IPS-NIHi7 (cell line): ENCODE measurements around the gene INPP5F.
"Not testable (repeated sequence)": the region's sequence is repeated elsewhere in the genome, so short reads cannot be mapped to it uniquely, and the experiment has no call there.

ENCODE experiments used
- DNase-seq: peaks from one replicate; pipeline ENCODE4 v3.0.0; 2012; ENCODE audit warnings: mixed read lengths; ENCODE audit errors: extremely low spot score

INPP5F gene

DNA sequence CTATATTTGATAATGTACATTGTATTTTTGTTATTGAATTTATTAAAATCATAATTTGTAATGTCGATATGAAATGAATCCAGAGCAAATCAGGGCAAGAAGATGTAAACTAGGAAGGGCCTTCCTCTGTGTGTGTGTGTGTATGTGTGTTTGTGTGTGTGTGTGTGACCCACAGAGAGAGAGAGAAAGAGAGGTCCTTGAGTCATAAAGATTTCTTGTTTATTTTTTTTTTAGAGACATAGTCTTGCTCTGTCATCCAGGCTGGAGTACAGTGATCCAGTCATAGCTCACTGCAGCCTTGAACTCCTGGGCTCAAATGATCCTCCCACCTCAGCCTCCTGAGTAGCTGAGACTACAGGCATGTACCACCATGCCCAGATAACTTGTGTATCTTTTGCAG lies 50.7 kb downstream of the INPP5F start:
- DNase-seq, result no peak

DNA sequence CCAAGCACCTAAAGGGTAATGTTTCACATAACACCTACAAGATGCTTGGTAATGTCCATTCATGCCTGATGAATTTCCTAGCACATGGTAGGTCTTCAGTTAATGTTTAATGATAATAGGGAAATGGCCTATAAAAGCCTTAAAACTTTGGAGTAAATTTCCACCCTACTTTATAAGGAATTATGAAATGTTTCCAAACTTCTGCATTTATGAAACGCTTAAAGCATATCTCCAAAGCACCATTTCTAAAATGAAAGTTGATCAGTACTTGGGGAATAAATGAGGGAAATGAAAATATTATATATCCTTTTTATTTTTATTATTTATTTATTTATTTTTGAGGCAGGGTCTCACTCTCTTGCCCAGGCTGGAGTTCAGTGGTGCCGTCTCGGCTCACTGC lies 51.8 kb downstream of the INPP5F start:
- no peak for DNase-seq

DNA sequence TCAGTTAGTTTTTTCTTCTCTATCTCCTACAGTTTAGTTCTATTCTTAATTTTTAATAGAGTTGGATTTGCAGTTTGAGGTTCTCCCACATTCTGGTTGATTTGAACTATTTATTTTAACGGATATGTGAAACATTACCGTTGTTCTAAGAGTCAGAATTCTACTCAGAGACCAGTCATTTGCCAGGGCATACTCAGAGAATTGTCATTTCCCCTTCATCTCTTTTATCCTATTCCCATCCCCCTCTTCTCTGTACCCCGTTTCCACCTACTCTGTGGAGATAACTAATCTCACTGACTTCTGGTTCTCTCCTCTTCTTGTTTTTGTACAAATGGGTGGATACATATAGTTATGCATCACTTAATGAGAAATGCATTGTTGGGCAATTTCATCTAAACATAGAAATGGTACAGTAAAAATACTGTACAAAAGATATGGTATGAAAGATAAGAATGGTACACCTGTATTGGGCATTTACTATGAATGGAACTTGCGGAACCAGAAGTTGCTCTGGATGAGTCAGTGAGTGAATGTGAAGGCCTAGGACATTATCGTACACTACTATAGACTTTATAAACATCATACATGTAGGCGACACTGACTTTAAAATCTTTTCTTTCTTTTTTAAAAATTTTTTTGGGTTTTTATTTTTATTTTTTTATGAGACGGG lies 53.1 kb downstream of the INPP5F start:
- no peak for DNase-seq

DNA sequence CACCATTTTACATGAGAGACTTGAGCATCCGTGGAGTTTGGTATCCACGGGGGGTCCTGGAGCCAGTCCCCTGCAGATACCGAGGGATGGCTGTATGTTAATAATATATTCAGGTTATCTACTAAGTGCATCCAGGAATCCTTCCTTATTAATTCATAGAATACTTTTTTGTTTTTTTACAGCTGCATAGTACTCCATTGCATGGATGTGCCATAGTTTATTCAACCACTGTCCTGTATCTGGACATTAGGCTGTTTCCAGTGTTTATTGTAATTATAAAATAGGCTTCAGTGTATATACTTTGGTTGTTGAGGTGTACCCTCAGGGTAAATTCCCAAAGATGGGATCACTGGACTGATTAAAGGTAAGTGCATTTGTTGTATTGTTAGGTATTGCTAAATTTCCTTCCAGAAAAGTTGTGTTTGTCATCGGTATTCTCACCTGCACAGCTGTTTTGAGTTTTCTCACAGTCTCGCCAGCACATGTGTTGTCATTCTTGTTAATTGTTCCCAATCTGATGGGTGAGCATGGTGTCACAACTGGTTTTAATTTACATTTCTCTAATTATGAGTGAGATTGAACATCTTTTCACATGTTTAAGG lies 55.1 kb downstream of the INPP5F start:
- no peak for DNase-seq

DNA sequence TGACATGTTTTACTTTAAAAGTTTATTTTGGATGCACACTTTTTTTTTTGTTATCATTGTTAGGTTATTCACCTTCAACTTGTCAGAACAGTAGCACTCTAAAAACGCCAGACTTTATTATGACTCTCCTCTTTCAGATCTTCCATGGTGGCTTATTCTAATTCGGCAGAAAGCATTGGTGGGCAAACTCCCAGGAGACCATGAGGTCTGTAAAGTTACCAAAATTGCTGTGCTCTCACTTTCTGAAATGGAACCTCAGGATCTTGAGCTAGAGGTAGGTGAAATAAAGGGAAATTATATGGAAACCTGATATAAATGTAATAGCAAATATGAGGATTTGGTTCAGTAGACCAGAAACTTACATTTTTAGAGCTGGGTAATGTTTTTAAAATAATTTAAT lies 55.6 kb downstream of the INPP5F start:
- no peak for DNase-seq

DNA sequence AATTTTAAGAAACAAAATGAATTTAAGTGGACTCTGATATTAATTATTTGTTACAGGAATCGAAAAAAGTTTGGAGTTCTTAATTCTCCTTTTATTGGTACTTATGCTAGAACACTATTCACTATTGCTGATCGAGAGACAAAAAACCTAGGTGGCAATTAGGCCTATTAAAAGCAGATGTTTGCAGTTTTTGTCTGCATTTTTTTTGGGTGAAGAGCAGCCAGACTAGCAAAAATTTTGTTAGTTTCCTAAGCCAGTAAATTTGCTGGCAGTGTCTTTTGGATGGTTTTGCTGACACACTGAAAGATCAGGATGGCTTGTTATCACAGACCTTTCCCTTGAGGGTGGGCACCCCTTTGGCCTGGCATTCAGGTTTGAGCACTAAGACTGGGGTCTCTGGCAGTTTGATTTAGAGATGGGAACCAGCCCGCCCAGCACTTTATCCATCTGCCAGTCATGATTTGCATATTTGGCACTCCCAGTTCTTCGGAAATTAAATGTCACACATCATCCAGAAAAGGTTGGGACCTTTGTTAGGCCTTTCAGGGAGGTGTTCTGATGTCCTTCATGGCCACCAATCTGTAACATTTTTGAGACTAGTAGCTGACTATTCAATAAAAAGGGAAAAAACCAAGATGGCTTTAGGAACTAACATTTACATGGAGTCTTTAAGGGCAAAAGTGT lies 57.3 kb downstream of the INPP5F start:
- DNase-seq, result no peak

DNA sequence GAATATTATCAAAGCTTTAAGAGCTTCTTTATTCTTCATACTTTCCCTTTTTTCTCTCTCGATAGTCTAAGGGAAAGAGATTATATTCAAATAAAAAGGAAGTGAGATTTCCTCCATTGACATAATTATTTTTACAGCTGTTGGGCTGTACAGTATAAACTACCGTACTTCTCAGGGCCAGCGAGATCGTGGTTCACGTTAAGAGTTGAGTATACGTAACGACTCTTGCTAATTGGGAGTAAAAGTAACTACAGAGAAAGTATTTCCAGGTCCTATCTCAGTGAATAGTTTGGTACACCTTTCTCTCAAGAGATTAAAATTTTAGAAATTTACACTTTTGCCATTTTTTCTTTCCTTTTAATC lies 57.8 kb downstream of the INPP5F start:
- no peak for DNase-seq

DNA sequence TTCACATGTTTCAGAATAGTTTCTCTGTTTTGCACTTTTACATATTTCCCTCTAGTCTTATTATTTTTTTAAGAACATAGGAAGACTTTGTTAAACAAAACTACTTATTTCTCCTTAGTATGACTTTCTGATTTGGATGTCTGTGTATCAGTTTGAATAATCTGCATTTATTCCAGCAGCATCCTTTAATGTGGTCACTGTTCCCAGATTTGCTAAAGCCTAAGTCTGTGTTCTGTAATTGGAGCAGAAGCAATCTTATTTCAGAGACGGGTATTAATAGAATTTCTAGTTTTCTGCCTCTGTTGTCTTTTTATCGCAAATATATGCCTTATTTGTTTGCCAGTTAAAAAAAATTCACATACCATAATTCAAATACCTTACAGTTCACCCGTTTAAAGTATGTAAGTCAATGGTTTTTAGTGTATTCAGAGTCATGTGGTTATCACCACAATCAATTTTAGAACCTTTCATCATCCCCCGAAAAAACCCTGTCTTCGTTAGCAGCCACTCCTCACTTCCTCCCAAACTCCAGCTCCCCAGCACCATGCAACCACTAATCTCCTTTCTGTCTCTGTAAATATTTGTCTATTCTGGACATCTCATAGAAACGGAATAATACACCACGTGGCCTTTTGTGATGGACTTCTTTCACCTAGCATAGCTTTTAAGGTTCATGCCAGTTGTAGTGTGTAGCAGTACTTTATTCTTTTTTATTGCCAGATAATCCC lies 58.7 kb downstream of the INPP5F start:
- DNase-seq, result no peak

DNA sequence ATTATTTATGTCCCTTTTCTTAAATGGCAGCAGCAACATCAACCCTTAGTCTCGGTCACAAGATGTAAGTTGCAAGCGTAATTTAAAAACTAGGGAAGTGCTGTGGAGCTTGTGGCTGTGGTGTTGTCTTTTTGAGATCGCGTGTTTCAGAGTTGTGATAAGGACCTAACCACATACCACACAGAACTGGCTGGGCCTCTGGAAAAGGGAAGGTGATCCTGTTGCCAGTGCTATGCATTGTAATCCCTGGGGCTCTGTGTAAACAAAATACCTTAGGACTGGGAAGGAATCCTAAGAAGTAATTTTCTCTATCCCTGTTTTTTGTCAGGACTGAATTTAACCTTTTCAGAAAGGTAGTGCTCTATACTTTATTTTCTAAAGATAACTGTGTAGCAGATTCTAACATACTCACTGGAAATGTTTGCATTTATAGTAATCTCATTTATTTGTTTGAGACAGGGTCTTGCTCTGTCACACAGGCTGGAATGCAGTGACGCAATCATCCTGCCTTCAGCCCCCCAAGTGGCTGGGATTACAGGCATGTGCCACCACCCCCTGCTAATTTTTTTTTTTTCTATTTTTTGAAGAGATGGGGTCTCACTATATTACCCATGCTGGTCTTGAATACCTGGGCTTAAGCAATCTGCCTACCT lies 60.4 kb downstream of the INPP5F start:
- DNase-seq, result peak; percentile 74

DNA sequence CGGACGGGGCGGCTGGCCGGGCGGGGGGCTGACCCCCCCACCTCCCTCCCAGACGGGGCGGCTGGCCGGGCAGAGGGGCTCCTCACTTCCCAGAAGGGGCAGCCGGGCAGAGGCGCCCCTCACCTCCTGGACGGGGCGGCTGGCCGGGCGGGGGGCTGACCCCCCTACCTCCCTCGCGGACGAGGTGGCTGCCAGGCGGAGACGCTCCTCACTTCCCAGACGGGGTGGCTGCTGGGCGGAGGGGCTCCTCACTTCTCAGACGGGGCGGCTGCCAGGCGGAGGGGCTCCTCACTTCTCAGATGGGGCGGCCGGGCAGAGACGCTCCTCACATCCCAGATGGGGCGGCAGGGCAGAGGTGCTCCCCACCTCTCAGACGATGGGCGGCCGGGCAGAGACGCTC lies 69.3 kb downstream of the INPP5F start:
- DNase-seq, result not testable (repeated sequence)

DNA sequence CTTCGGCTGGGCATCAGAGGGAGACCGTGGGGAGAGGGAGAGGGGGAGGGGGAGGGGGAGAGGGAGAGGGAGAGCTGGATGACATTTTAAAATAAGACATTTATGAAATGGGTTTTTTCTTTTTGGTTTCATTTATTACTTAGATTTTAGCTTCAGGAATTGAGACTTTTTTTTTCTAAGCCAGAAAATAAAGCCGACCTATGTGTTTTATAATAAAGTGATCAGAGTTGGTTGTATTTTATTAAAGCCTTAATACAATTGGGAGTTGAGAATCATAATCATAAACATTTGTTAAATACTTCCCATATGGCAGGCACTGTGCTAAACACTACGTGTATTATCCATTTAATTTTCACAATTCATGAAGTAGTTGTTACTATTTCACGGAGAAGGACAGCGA lies 70.2 kb downstream of the INPP5F start:
- DNase-seq, result no peak

DNA sequence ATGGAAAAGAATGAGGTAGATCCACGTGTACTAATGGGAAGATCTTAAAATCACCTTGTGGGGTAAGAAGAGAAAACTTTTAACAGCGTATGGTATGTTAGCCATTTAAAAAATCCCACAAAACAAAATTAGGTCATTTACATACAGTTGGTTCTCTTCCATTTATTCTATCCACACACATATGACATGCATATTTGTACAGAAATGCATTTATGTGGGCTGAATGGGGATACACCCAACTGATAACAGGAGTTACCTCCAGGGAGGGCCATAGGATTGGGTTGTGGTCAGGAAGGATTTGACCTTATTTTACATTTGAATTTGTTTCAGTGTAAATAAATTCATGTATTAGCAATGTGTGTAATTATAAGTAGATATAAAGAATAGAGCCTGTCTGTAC lies 75.3 kb downstream of the INPP5F start:
- no peak for DNase-seq

DNA sequence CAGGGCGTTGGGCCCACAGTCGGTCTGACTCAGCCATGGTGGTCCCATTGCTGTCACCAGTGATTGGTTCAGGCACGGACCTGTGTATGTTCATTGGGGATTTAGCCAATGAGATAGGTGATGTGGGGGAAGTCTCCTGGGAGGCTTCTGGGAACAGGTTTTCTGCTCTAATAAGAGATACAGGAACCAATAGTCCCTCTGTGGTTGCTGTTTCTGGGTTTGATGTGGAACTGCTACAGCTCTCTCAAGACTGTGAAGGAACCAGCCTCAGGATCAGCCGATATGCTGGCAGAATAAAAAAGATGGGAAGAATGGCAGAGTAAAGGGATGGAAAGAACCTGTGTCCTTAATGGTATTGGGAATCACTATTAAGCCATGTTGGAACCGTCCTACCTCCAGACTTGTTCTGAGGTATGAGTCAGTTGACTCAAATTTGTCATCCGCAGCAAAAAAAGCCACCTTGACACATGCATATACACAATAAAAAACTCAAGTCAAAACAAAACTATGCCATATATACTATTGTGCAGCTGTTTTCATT lies 76.2 kb downstream of the INPP5F start:
- DNase-seq, result no peak

DNA sequence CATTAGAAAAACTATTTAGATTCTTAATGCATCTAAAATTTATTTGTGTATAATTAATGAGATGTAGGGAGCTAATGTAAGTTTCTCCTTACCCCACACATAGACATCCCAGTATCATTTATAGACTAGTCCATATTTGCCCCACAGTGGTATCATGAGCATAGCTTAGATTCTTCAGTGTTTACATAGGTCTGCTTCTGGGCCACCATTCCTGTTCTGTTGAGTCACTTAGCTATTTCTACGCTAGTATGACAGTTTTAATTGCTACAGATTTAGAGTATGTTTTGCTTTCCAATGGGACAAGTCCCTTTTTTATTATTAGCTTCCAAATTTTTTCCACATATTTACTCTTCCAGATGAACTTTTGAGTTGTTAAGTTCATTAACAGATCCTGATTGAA lies 77.4 kb downstream of the INPP5F start:
- no peak for DNase-seq

DNA sequence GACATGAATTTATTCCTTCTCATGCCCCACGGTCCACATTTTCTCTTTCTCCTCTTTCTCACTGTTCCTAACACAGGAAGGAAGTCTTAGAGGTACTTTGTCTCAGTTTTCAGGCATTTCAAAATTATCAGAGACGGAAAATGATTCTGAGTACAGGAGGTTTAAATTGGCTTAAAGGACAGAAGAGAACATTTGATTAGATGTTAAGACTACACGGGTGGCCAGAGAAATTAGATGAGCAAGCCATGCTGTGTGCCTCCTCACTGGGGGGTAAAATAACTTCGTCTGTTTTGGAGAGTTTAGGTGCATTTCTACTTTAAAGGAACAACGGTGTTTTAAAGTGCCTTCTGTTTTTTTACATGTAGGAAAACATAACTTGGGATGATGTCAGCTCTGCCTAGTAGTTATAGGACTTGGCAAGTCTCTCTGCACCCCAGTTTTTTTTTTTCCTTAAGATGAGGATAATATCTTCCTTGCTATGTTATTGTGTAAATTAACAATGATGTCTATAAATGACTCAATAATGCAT lies 79.9 kb downstream of the INPP5F start:
- no peak for DNase-seq

DNA sequence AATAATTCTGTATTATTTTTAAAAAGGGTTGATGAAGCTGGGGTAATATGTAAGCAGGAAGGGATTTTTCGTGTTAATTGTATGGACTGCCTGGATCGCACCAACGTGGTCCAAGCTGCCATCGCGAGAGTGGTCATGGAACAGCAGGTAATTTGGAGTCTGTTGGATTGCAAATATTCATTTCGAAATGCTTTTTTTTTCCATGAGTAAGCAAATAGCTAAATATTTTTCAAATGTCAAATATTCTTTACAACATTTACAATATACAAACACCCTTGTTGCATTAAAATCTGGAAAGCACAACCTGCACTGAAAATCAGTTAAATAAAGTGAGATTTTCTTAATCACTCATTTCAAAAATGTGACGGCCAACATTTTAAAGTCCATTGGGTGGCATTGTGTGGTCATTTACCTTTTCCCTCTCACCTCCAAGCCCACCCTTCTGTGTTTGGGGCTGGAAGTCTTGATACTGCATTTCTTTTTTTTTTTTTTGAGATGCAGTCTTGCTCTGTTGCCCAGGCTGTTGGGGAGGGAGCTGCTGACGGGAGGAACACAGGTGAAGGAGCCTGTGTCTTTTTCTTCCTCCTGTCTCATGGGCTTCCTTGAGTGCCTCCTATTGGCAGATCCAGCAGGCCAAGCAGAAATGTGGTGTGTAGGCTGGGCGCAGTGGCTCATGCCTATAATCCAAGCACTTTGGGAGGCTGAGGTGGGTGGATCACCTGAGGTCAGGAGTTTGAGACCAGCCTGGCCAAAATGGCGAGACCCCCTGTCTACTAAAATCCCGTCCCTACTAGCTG lies 80.7 kb downstream of the INPP5F start:
- no peak for DNase-seq

DNA sequence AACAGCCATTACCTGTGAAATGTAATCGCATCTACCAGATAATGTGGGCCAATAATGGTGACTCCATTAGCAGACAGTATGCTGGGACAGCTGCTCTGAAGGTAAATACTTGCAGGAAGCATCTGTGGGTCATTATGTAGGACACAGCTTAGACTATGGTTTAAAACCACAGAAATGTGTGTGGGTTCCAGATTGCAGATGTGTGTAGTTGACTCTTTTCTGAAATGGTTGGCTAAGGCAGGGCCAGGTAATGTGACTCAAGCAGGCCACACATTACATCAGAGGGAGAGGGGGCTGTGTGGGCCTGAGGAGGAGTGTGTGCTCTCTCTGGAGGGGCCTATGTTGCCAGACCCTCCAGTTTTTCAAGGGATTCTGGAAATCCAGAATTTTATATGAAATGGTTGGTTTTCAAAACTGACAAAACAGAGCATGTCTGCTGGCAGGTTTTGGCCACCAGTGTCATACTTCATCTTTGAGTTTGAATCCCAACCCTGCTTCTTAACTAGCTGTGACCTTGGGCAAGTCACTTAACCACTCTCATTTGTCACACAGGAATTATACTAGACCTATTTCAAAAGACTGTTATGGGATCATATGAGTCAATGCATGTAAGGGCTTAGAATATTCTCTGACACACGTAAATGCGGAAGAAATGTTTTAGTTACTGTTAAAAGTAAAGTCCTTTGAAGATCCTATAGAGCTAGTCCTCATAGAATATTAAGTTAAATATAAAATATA lies 82.3 kb downstream of the INPP5F start:
- DNase-seq, result no peak

DNA sequence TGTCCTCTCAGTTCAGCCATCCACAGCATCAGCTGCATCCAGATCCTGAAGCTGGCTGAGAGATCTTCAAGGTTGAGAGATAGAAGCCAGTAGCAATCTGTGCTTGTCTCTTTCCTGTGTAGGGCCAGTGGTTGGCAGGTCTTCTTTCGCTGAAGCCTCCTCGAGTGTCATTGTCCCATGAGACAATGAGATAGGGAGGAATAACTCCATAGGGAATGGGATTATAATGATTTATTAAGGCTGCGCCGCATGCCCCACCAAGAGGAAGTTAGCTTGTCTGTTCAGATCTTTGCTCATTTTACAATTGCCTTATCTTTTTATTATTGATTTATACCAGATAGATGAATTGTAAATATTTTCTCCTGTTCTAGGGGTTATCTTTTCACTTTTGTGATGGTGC lies 85.3 kb downstream of the INPP5F start:
- DNase-seq, result no peak

DNA sequence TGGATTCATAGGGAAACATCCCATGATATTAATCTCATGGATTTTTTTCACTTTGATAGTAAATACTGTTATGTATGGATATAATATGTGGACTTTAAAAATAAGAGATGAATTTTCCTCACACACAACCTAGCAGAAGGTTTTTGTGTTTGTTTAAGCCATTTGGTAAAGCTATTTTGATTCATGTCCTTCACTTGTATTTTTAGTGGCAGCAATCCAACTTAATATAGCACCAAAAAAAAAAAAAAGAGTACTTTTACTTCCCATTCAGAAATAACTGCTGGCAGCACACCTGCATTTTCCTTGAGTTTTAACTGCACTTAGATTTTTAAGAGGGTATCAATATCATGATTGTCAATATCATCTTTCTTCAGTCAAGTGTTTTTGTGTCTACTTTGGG lies 86.8 kb downstream of the INPP5F start:
- no peak for DNase-seq

DNA sequence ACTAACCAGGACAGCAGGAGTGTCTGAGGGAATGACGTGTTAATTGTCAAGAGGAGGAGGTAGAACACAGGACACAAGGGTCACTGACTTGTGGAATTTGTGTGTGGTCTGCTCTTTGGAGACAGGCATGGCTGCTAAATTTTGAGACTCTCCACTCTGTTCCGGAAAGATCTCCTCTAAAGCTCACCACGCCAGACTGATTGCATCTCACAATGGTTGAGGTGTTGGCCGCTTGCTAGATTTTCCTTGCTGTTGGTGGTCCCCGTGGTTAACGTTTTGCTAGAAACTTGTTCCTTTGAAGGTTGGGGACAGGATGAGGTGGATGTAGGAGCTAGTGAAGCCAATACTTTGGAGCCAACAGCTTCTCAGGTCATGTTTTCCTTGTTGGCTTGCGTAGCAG lies 89.8 kb downstream of the INPP5F start:
- DNase-seq, result no peak
